HG03139 (cell line): ENCODE data around the gene IL24.

Source experiments
- ATAC-seq: cut with Tn5 transposase; IDR thresholded peaks from one replicate; pipeline ENCODE4 v1.9.1; 2021; ENCODE audit not compliant: unreplicated experiment

IL24 gene

GRCh38 chr1:206878456-206878855 is 18.8 kb upstream of the IL24 start:
- no peak for ATAC-seq

GRCh38 chr1:206880314-206880713 is 16.9 kb upstream of the IL24 start:
- ATAC-seq = no peak

GRCh38 chr1:206882555-206882954 is 14.7 kb upstream of the IL24 start:
- no peak for ATAC-seq

- ATAC-seq = no peak
These were observed 14.1 kb upstream of the IL24 start for GRCh38 chr1:206883160-206883559.

GRCh38 chr1:206883876-206884275 is 13.4 kb upstream of the IL24 start:
- ATAC-seq = no peak

GRCh38 chr1:206885341-206886060 is 11.7 kb upstream of the IL24 start:
- no peak for ATAC-seq

GRCh38 chr1:206886831-206887230 is 10.4 kb upstream of the IL24 start:
- ATAC-seq = no peak

GRCh38 chr1:206887701-206888100 is 9.5 kb upstream of the IL24 start:
- ATAC-seq = no peak

- no peak for ATAC-seq
These were observed 6.8 kb upstream of the IL24 start for GRCh38 chr1:206890125-206891060.

- no peak for ATAC-seq
These were observed 5.8 kb upstream of the IL24 start for GRCh38 chr1:206891412-206891811.

- no peak for ATAC-seq
These were observed 4.8 kb upstream of the IL24 start for GRCh38 chr1:206892351-206892984.

GRCh38 chr1:206893380-206893779 is 3.9 kb upstream of the IL24 start:
- ATAC-seq = no peak

GRCh38 chr1:206895325-206895724 is 1.9 kb upstream of the IL24 start:
- no peak for ATAC-seq

GRCh38 chr1:206895837-206896242 is 1.4 kb upstream of the IL24 start:
- no peak for ATAC-seq

GRCh38 chr1:206896261-206896660 is 982 bp upstream of the IL24 start:
- no peak for ATAC-seq

GRCh38 chr1:206898089-206898914 is 1.1 kb downstream of the IL24 start:
- no peak for ATAC-seq

GRCh38 chr1:206898915-206899431 is 1.7 kb downstream of the IL24 start:
- no peak for ATAC-seq

- ATAC-seq = no peak
These were observed 2.5 kb downstream of the IL24 start for GRCh38 chr1:206899717-206900116.

GRCh38 chr1:206900149-206900548 is 2.9 kb downstream of the IL24 start:
- no peak for ATAC-seq

- ATAC-seq = no peak
These were observed 4.7 kb downstream of the IL24 start for GRCh38 chr1:206901944-206902343.

GRCh38 chr1:206902702-206903101 is 5.5 kb downstream of the IL24 start:
- ATAC-seq = no peak
